Measurements from ENCODE around the gene CDYL2. TPM values are rescaled to one million over a fixed set of nuclear protein-coding genes. Genes with fewer than 3 reads are reported as not detected.

Gene CDYL2
- total and polyA plus RNA-seq, 11 donors = 0.80 to 8.6 (median 3.5) TPM

- DNase-seq (no peak), ATAC-seq (no peak)
- 69 to 78% (median 73%) methylated on average over 4 of the region's 4 CpGs for WGBS, 4 donors
- TF ChIP-seq POLR2A (IDR thresholded peaks at IDR 0.05) = no peak
- no peak for TF ChIP-seq CTCF (IDR thresholded peaks at IDR 0.05)
- Histone ChIP-seq H3K36me3 (no peaks in the 10 kb centered on the region), H3K9me3 (peaks cover 0 to 36% (median 11%) of the 10 kb centered on the region in 12 donors), H3K4me1 (peaks cover 0 to 6% (median 0%) of the 10 kb centered on the region in 12 donors), H3K27ac (no peak overlapping the region), H3K27me3 (no peaks in the 10 kb centered on the region), H3K4me3 (no peak overlapping the region)
- intact Hi-C loops (cut with DNase I) = no loop called here
These were observed 62.7 kb downstream of the CDYL2 start for GRCh38 chr16:80741724-80742123.

GRCh38 chr16:80739523-80739922, 64.9 kb downstream of the CDYL2 start:
- no peak for TF ChIP-seq POLR2A (IDR thresholded peaks at IDR 0.05)
- TF ChIP-seq CTCF (IDR thresholded peaks at IDR 0.05) = no peak
- Histone ChIP-seq H3K4me1 (no peaks in the 10 kb centered on the region), H3K27me3 (no peaks in the 10 kb centered on the region), H3K9me3 (peaks cover 0 to 36% (median 11%) of the 10 kb centered on the region in 12 donors), H3K36me3 (no peaks in the 10 kb centered on the region), H3K27ac (no peak overlapping the region), H3K4me3 (no peak overlapping the region)
- ATAC-seq (no peak), DNase-seq (no peak)
- intact Hi-C loops (cut with DNase I) = no loop called here
- 86 to 93% (median 91%) methylated on average over 5 to 6 of the region's 6 CpGs for WGBS, 4 donors

- Histone ChIP-seq H3K27ac (no peak overlapping the region), H3K27me3 (no peaks in the 10 kb centered on the region), H3K9me3 (peaks cover 0 to 36% (median 11%) of the 10 kb centered on the region in 12 donors), H3K4me3 (no peak overlapping the region), H3K4me1 (no peaks in the 10 kb centered on the region), H3K36me3 (no peaks in the 10 kb centered on the region)
- no peak for DNase-seq
- 89 to 95% (median 94%) methylated on average over 3 of the region's 3 CpGs for WGBS, 4 donors
- no peak for ATAC-seq
- no peak for TF ChIP-seq CTCF (IDR thresholded peaks at IDR 0.05)
- no peak for TF ChIP-seq POLR2A (IDR thresholded peaks at IDR 0.05)
- intact Hi-C loops (cut with DNase I) = no loop called here
These were observed 65.9 kb downstream of the CDYL2 start for GRCh38 chr16:80738521-80738920.

- no peak for TF ChIP-seq CTCF (IDR thresholded peaks at IDR 0.05)
- TF ChIP-seq POLR2A (IDR thresholded peaks at IDR 0.05) = no peak
- Histone ChIP-seq H3K36me3 (no peaks in the 10 kb centered on the region), H3K4me3 (no peak overlapping the region), H3K27ac (no peak overlapping the region), H3K9me3 (peaks cover 0 to 48% (median 15%) of the 10 kb centered on the region in 12 donors), H3K27me3 (no peaks in the 10 kb centered on the region), H3K4me1 (no peaks in the 10 kb centered on the region)
- 74 to 86% (median 77%) methylated on average over 4 of the region's 4 CpGs for WGBS, 4 donors
- DNase-seq (no peak), ATAC-seq (no peak)
- intact Hi-C loops (cut with DNase I) = no loop called here
These were observed 68.6 kb downstream of the CDYL2 start for GRCh38 chr16:80735846-80736245.
